Smooth muscle cell (in vitro differentiated cells): ENCODE data around the gene HOXC13. TPM values are rescaled to one million over a fixed set of nuclear protein-coding genes. Genes with fewer than 3 reads are reported as not detected.

ENCODE experiments used
- DNase-seq: peaks from one replicate; lab custom pipeline; 2025; ENCODE audit not compliant: unreplicated experiment; lab: John Stamatoyannopoulos, UW
- H2AFZ ChIP-seq: fragments of 200-600 bp; sonication (generic); 2 replicates; pipeline ENCODE4 v1.6.0; 2016; ENCODE audit warnings: antibody characterized with exemption, low read depth, mild to moderate bottlenecking
- H3F3A ChIP-seq: fragments of 200-600 bp; sonication (generic); 2 replicates; pipeline ENCODE4 v1.6.0; 2017; ENCODE audit warnings: antibody characterized with exemption, low read depth
- H3K27ac ChIP-seq: fragments of 200-600 bp; sonication (generic); 2 replicates; pipeline ENCODE4 v1.5.1; 2016; ENCODE audit warnings: low read depth, mild to moderate bottlenecking
- H3K27me3 ChIP-seq: fragments of 200-600 bp; sonication (generic); 2 replicates; pipeline ENCODE4 v1.6.1; 2016; ENCODE audit warnings: low read depth, mild to moderate bottlenecking
- H3K36me3 ChIP-seq: fragments of 200-600 bp; sonication (generic); 2 replicates; pipeline ENCODE4 v1.5.1; 2016; ENCODE audit warnings: low read depth
- H3K4me1 ChIP-seq: fragments of 200-600 bp; sonication (generic); 2 replicates; pipeline ENCODE4 v1.5.1; 2016; ENCODE audit warnings: low read depth
- H3K4me2 ChIP-seq: fragments of 200-600 bp; sonication (generic); 2 replicates; pipeline ENCODE4 v1.6.0; 2016; ENCODE audit warnings: mild to moderate bottlenecking
- H3K4me3 ChIP-seq: fragments of 200-600 bp; sonication (generic); 2 replicates; pipeline ENCODE4 v1.5.1; 2016; ENCODE audit warnings: mild to moderate bottlenecking
- H3K79me2 ChIP-seq: fragments of 200-600 bp; sonication (generic); 2 replicates; pipeline ENCODE4 v1.6.0; 2016; ENCODE audit warnings: low read depth, mild to moderate bottlenecking
- H3K9ac ChIP-seq: fragments of 200-600 bp; sonication (generic); 2 replicates; pipeline ENCODE4 v1.6.0; 2016; ENCODE audit warnings: low read depth
- H3K9me3 ChIP-seq: fragments of 200-600 bp; sonication (generic); replicated peaks from 2 replicates; pipeline ENCODE4 v1.5.1; 2016; ENCODE audit warnings: low read depth
- H4K20me1 ChIP-seq: fragments of 200-600 bp; sonication (generic); 2 replicates; pipeline ENCODE4 v1.6.0; 2016; ENCODE audit warnings: low read depth
- CTCF ChIP-seq: fragments of 200-600 bp; sonication (generic); IDR thresholded peaks from 2 replicates; pipeline ENCODE4 v1.5.1; 2017; ENCODE audit warnings: borderline replicate concordance, mild to moderate bottlenecking, antibody characterized with exemption; ENCODE audit not compliant: insufficient read depth, poor library complexity, severe bottlenecking
- WGBS: methylation state at CpG from one replicate; pipeline ENCODE4 v1.1.7; 2016; ENCODE audit warnings: low lambda C conversion rate; 5-methylcytosine and 5-hydroxymethylcytosine counted together
- polyA plus RNA-seq: library from polyadenylated mRNA; unstranded; fragments of >200 nt; fragmentation: Nextera tagmentation; extraction: Ambion mirVana; gene quantifications from 2 replicates; pipeline ENCODE4 v1.2.1, GENCODE V29; 2016
- total RNA-seq: library from RNA; depleted of rRNA; stranded (reverse); fragments of >200 nt; gene quantifications from 2 replicates; pipeline ENCODE4 v1.2.3, GENCODE V29; 2014

Gene HOXC13
- total and polyA plus RNA-seq, 2 experiments from 2014 or later, result 2.2 to 3.6 TPM

GRCh38 chr12:53947743-53948142, 9.1 kb downstream of the HOXC13 start:
- no peak for TF ChIP-seq CTCF
- DNase-seq, result no peak
- no peaks in the 10 kb centered on the region for H3K79me2 ChIP-seq
- no peaks in the 10 kb centered on the region for H3K9me3 ChIP-seq
- H3K4me3 ChIP-seq, result no peak overlapping the region
- H3K27ac ChIP-seq, result no peak overlapping the region
- H3K36me3 ChIP-seq, result no peaks in the 10 kb centered on the region
- H3K4me2 ChIP-seq, result no peak overlapping the region
- H3K27me3 ChIP-seq, result peaks cover 100% of the 10 kb centered on the region
- H3F3A ChIP-seq, result no peaks in the 10 kb centered on the region
- no peak overlapping the region for H2AFZ ChIP-seq
- H3K4me1 ChIP-seq, result no peaks in the 10 kb centered on the region
- H3K9ac ChIP-seq, result no peak overlapping the region
- H4K20me1 ChIP-seq, result no peaks in the 10 kb centered on the region

- 63% methylated on average over 9 of the region's 9 CpGs for WGBS
- H3K9me3 ChIP-seq, result no peaks in the 10 kb centered on the region
- H3K4me3 ChIP-seq, result no peak overlapping the region
- peaks cover 100% of the 10 kb centered on the region for H3K27me3 ChIP-seq
- H4K20me1 ChIP-seq, result no peaks in the 10 kb centered on the region
- peaks cover 4% of the 10 kb centered on the region for H3F3A ChIP-seq
- no peaks in the 10 kb centered on the region for H3K4me1 ChIP-seq
- H3K79me2 ChIP-seq, result no peaks in the 10 kb centered on the region
- no peak overlapping the region for H3K27ac ChIP-seq
- no peaks in the 10 kb centered on the region for H3K36me3 ChIP-seq
- H2AFZ ChIP-seq, result no peak overlapping the region
- TF ChIP-seq CTCF, result no peak
- H3K4me2 ChIP-seq, result no peak overlapping the region
- H3K9ac ChIP-seq, result no peak overlapping the region
- no peak for DNase-seq
These were observed 10.3 kb downstream of the HOXC13 start for GRCh38 chr12:53948650-53949593.

- peaks cover 4% of the 10 kb centered on the region for H3F3A ChIP-seq
- no peaks in the 10 kb centered on the region for H3K9me3 ChIP-seq
- no peak for DNase-seq
- no peak overlapping the region for H3K4me3 ChIP-seq
- no peaks in the 10 kb centered on the region for H3K79me2 ChIP-seq
- H3K36me3 ChIP-seq, result no peaks in the 10 kb centered on the region
- no peak overlapping the region for H3K27ac ChIP-seq
- no peaks in the 10 kb centered on the region for H4K20me1 ChIP-seq
- peaks cover 100% of the 10 kb centered on the region for H3K27me3 ChIP-seq
- H3K4me1 ChIP-seq, result no peaks in the 10 kb centered on the region
- no peak overlapping the region for H3K9ac ChIP-seq
- H3K4me2 ChIP-seq, result no peak overlapping the region
- TF ChIP-seq CTCF, result no peak
- WGBS, result 9% methylated on average over 34 of the region's 34 CpGs
- H2AFZ ChIP-seq, result no peak overlapping the region
These were observed 11.2 kb downstream of the HOXC13 start for GRCh38 chr12:53949631-53950436.
